IMR-90 (cell line): ENCODE measurements around the gene CFAP206. TPM values are rescaled to one million over a fixed set of nuclear protein-coding genes. Genes with fewer than 3 reads are reported as not detected.

Experiments
- ATAC-seq: fragments of 200-7000 bp; cut with Tn5 transposase; 2 replicates; pipeline ENCODE4 v1.9.1; 2020; ENCODE audit warnings: low read depth, mild to moderate bottlenecking, moderate library complexity
- BruUV-seq: library from RNA; stranded (reverse); fragments of 400-500 nt; replicated peaks from 2 replicates; lab custom pipeline; 2021; lab: Mats Ljungman, UMichigan
- CTCF ChIA-PET: fragments of 300-600 bp; formaldehyde crosslinking; extraction: SDS; loops from one replicate; lab custom pipeline; 2021; ENCODE audit warnings: antibody characterized with exemption; lab: Yijun Ruan, JAX
- POLR2A ChIA-PET: fragments of 300-600 bp; sonication (Branson Sonifier 250); formaldehyde crosslinking; loops from one replicate; lab custom pipeline; 2022; ENCODE audit warnings: antibody characterized with exemption; ENCODE audit not compliant: unreplicated experiment; lab: Charles Lee
- DNase-seq: peaks from one replicate; pipeline ENCODE4 v3.0.0; 2013
- H2AFZ ChIP-seq: replicated peaks from 2 replicates; pipeline ENCODE3; 2013; ENCODE audit warnings: low read length, mild to moderate bottlenecking; ENCODE audit not compliant: poor library complexity
- H2AK5ac ChIP-seq: 2 replicates; pipeline ENCODE4 v1.6.1; 2013; ENCODE audit warnings: low read depth, low read length, inconsistent platforms
- H2AK9ac ChIP-seq: replicated peaks from 2 replicates; pipeline ENCODE3; 2013; ENCODE audit warnings: mild to moderate bottlenecking, low read depth, low read length, moderate library complexity; ENCODE audit not compliant: poor library complexity
- H2BK120ac ChIP-seq: 2 replicates; pipeline ENCODE4 v1.6.1; 2013; ENCODE audit warnings: low read depth, low read length, inconsistent platforms
- H2BK15ac ChIP-seq: 3 replicates; pipeline ENCODE4 v1.6.1; 2013; ENCODE audit warnings: low read depth, low read length, inconsistent platforms
- H2BK20ac ChIP-seq: 2 replicates; pipeline ENCODE4 v1.6.1; 2013; ENCODE audit warnings: low read depth, mild to moderate bottlenecking, inconsistent platforms, low read length, moderate library complexity
- H2BK5ac ChIP-seq: 2 replicates; pipeline ENCODE4 v1.6.1; 2013; ENCODE audit warnings: mild to moderate bottlenecking, low read depth, low read length, inconsistent platforms; ENCODE audit not compliant: poor library complexity, severe bottlenecking
- H3K14ac ChIP-seq: replicated peaks from 2 replicates; pipeline ENCODE4 v1.6.1; 2013; ENCODE audit warnings: low read depth, low read length, inconsistent platforms
- H3K18ac ChIP-seq: 2 replicates; pipeline ENCODE4 v1.6.1; 2013; ENCODE audit warnings: low read depth, low read length, control low read depth
- H3K23ac ChIP-seq: 2 replicates; pipeline ENCODE4 v1.6.1; 2013; ENCODE audit warnings: low read depth, low read length, inconsistent platforms
- H3K27ac ChIP-seq: 2 replicates; pipeline ENCODE4 v1.5.1; 2013; ENCODE audit warnings: mild to moderate bottlenecking, control low read depth, low read length; ENCODE audit not compliant: insufficient read depth
- H3K27me3 ChIP-seq: 2 replicates; pipeline ENCODE4 v1.6.1; 2013; ENCODE audit warnings: low read length; ENCODE audit not compliant: control insufficient read depth, insufficient read depth
- H3K36me3 ChIP-seq: 2 replicates; pipeline ENCODE4 v1.6.1; 2013; ENCODE audit warnings: low read length, mixed read lengths; ENCODE audit not compliant: control insufficient read depth, insufficient read depth
- H3K4ac ChIP-seq: 2 replicates; pipeline ENCODE4 v1.6.1; 2013; ENCODE audit warnings: low read depth, low read length, inconsistent platforms
- H3K4me1 ChIP-seq: 2 replicates; pipeline ENCODE4 v1.6.1; 2013; ENCODE audit warnings: low read length, mixed read lengths; ENCODE audit not compliant: control insufficient read depth, insufficient read depth
- H3K4me2 ChIP-seq: 2 replicates; pipeline ENCODE4 v1.6.1; 2013; ENCODE audit warnings: low read depth, mild to moderate bottlenecking, control low read depth, low read length, moderate library complexity
- H3K4me3 ChIP-seq: 2 replicates; pipeline ENCODE4 v1.5.1; 2013; ENCODE audit warnings: low read depth, mild to moderate bottlenecking, control low read depth, low read length, moderate library complexity; ENCODE audit not compliant: insufficient read depth
- H3K56ac ChIP-seq: 2 replicates; pipeline ENCODE4 v1.6.1; 2013; ENCODE audit warnings: low read length, inconsistent platforms; ENCODE audit not compliant: insufficient read depth; ENCODE audit errors: extremely low read depth
- H3K79me1 ChIP-seq, 2 experiments: 2 replicates each; pipeline ENCODE4 v1.6.1; 2013; ENCODE audit warnings: low read length in 2 of 2, inconsistent platforms in 1 of 2, low read depth in 1 of 2
- H3K9ac ChIP-seq: 2 replicates; pipeline ENCODE4 v1.6.1; 2013; ENCODE audit warnings: low read depth, low read length, control low read depth
- H3K9me1 ChIP-seq: 2 replicates; pipeline ENCODE4 v1.6.1; 2013; ENCODE audit warnings: low read length, inconsistent platforms; ENCODE audit not compliant: insufficient read depth
- H3K9me3 ChIP-seq: 2 replicates; pipeline ENCODE4 v1.6.1; 2013; ENCODE audit warnings: low read length; ENCODE audit not compliant: control insufficient read depth, insufficient read depth
- H4K20me1 ChIP-seq: 2 replicates; pipeline ENCODE4 v1.6.1; 2013; ENCODE audit warnings: low read length, inconsistent platforms; ENCODE audit not compliant: insufficient read depth
- H4K5ac ChIP-seq: 2 replicates; pipeline ENCODE4 v1.6.1; 2013; ENCODE audit warnings: mild to moderate bottlenecking, low read depth, low read length, control low read depth
- H4K8ac ChIP-seq, 2 experiments: 2 replicates each; pipeline ENCODE4 v1.6.1; 2013; ENCODE audit warnings: low read depth in 2 of 2, low read length in 2 of 2, control low read depth in 1 of 2, inconsistent platforms in 1 of 2
- H4K91ac ChIP-seq: 2 replicates; pipeline ENCODE4 v1.6.1; 2013; ENCODE audit warnings: low read depth, low read length, inconsistent platforms; ENCODE audit not compliant: insufficient read depth
- BHLHE40 ChIP-seq: fragments of 150-350 bp; IDR thresholded peaks from 2 replicates; pipeline ENCODE4 v1.6.1; 2016; ENCODE audit warnings: mild to moderate bottlenecking, low read depth, low read length
- CEBPB ChIP-seq: IDR thresholded peaks from 2 replicates; pipeline ENCODE4 v1.6.1; 2012; ENCODE audit warnings: low read depth, low read length, improper control_type of control experiment
- CHD1 ChIP-seq: IDR thresholded peaks from 2 replicates; pipeline ENCODE4 v1.6.1; 2012; ENCODE audit warnings: low read depth, low read length, improper control_type of control experiment
- FOS ChIP-seq: fragments of 150-350 bp; IDR thresholded peaks from 2 replicates; pipeline ENCODE4 v1.6.1; 2016; ENCODE audit warnings: low read depth, low read length
- MAFK ChIP-seq: IDR thresholded peaks from 2 replicates; pipeline ENCODE4 v1.6.1; 2012; ENCODE audit warnings: low read depth, low read length, improper control_type of control experiment
- MAZ ChIP-seq: IDR thresholded peaks from 2 replicates; pipeline ENCODE4 v1.6.1; 2012; ENCODE audit warnings: low read depth, mild to moderate bottlenecking, low read length, improper control_type of control experiment, moderate library complexity, borderline replicate concordance
- MXI1 ChIP-seq: IDR thresholded peaks from 2 replicates; pipeline ENCODE4 v1.6.1; 2012; ENCODE audit warnings: low read depth, mild to moderate bottlenecking, low read length, moderate library complexity, borderline replicate concordance
- NFE2L2 ChIP-seq: fragments of 150-350 bp; IDR thresholded peaks from 2 replicates; pipeline ENCODE4 v1.6.1; 2016; ENCODE audit warnings: low read depth, mild to moderate bottlenecking, low read length
- POLR2A ChIP-seq: IDR thresholded peaks from 2 replicates; pipeline ENCODE4 v1.6.1; 2012; ENCODE audit warnings: mild to moderate bottlenecking, low read depth, low read length
- RAD21 ChIP-seq: IDR thresholded peaks from 2 replicates; pipeline ENCODE4 v1.6.1; 2012; ENCODE audit warnings: low read length, improper control_type of control experiment
- RCOR1 ChIP-seq: IDR thresholded peaks from 2 replicates; pipeline ENCODE4 v1.6.1; 2012; ENCODE audit warnings: mild to moderate bottlenecking, low read length, improper control_type of control experiment; ENCODE audit not compliant: insufficient replicate concordance
- RFX5 ChIP-seq: IDR thresholded peaks from 2 replicates; pipeline ENCODE4 v1.8.0; 2012; ENCODE audit warnings: low read depth, mild to moderate bottlenecking, low read length, moderate library complexity
- SMC3 ChIP-seq: fragments of 150-350 bp; IDR thresholded peaks from 2 replicates; pipeline ENCODE4 v1.6.1; 2016; ENCODE audit warnings: low read depth, mild to moderate bottlenecking, antibody characterized with exemption, low read length, moderate library complexity
- WGBS, 2 experiments: methylation state at CpG; one replicate each; pipeline versions ENCODE4 v1.1.5 to v1.1.7; 2013; ENCODE audit warnings: missing lambda C conversion rate in 2 of 2; ENCODE audit not compliant: insufficient read length in 1 of 2; ENCODE audit errors: extremely low coverage in 2 of 2; 5-methylcytosine and 5-hydroxymethylcytosine counted together
- dilution Hi-C: fragments of 300-500 bp; cut with HindIII; formaldehyde crosslinking; loops from one replicate; pipeline ENCODE4 v1.14.3; 2018; ENCODE audit warnings: low sequenced_read_pairs; ENCODE audit not compliant: unreplicated experiment
- in situ Hi-C: fragments of 300-500 bp; cut with MboI; formaldehyde crosslinking; loops from 3 replicates; pipeline ENCODE4 v1.14.3; 2019; ENCODE audit warnings: low sequenced_read_pairs, inconsistent platforms, mixed read lengths
- intact Hi-C: fragments of 100-400 bp; cut with micrococcal nuclease; formaldehyde crosslinking; loops from 2 replicates; pipeline ENCODE4 v1.10.0; 2022
- polyA plus RNA-seq, 3 experiments: library from polyadenylated mRNA; depleted of rRNA; stranded (reverse); fragments of >200 nt; gene quantifications; 2 replicates each; pipeline ENCODE4 v1.2.3, GENCODE V29; 2012; ENCODE audit warnings: low replicate concordance in 1 of 3
- total RNA-seq: library from RNA; depleted of rRNA; stranded (reverse); fragments of >200 nt; gene quantifications from 2 replicates; pipeline ENCODE4 v1.2.3, GENCODE V29; 2012
- TF ChIP-seq, protein P1 (sequence below): fragments of 150-350 bp; IDR thresholded peaks from 2 replicates; pipeline ENCODE4 v1.6.1; 2017; ENCODE audit warnings: mild to moderate bottlenecking, antibody characterized with exemption, low read length, low read depth
- TF ChIP-seq, protein P2 (sequence below): conservative IDR thresholded peaks from 2 replicates; pipeline ENCODE4 v1.5.1; 2012; ENCODE audit warnings: mild to moderate bottlenecking, low read depth, low read length, improper control_type of control experiment
- TF ChIP-seq, protein P3 (sequence below): fragments of 150-350 bp; IDR thresholded peaks from 2 replicates; pipeline ENCODE4 v1.6.1; 2016; ENCODE audit warnings: low read depth, mild to moderate bottlenecking, low read length, moderate library complexity, borderline replicate concordance

The CFAP206 gene
- total and polyA plus RNA-seq, 2 of the 4 experiments (the other 2 are of a cell fraction) = under 0.01 to 0.09 TPM

DNA sequence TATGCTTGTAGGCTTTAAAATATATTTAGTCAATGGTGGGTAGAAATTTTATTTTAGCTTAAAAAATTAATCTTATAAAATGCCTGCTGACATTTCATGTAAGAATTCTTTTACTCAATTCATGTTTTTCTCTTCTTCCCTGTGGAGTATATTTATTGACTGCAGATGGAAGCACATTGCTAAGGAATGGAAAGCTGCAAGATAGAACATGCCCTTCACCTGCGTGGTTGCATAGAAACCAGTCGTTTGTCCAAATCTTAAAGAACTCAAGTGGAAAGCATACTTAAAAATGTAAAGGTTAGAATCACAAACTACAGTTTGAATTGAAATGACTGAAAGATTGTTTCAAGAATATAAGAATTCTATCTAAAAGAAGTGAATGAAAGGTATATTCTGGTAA, 32.5 kb upstream of the CFAP206 start:
- in situ Hi-C loops = no loop called here
- BruUV-seq = no TSS peak
- Histone ChIP-seq H2BK20ac (no peak overlapping the region), H3K9ac (no peak overlapping the region), H3K23ac (no peak overlapping the region), H2AFZ (no peak overlapping the region), H3K79me1 (no peaks in the 10 kb centered on the region), H3K14ac (no peak overlapping the region), H2AK9ac (no peak overlapping the region), H2AK5ac (no peak overlapping the region), H3K4me3 (no peak overlapping the region), H3K56ac (no peak overlapping the region), H2BK5ac (no peak overlapping the region), H2BK120ac (no peak overlapping the region), H3K27ac (no peak overlapping the region), H3K9me3 (no peaks in the 10 kb centered on the region), H4K91ac (no peak overlapping the region), H3K4ac (no peak overlapping the region), H3K9me1 (no peaks in the 10 kb centered on the region), H4K5ac (no peak overlapping the region), H2BK15ac (no peak overlapping the region), H4K8ac (no peak overlapping the region), H4K20me1 (no peaks in the 10 kb centered on the region), H3K18ac (no peak overlapping the region), H3K36me3 (no peaks in the 10 kb centered on the region), H3K4me1 (no peaks in the 10 kb centered on the region), H3K4me2 (no peak overlapping the region), H3K27me3 (no peaks in the 10 kb centered on the region)
- WGBS, 2 experiments = no CpG with 5 or more reads among the region's 2 CpGs
- ATAC-seq (no peak), DNase-seq (no peak)
- POLR2A ChIA-PET = no interaction called here
- CTCF ChIA-PET = no interaction called here
- TF ChIP-seq RAD21 (no peak), CHD1 (no peak), RCOR1 (no peak), MAZ (no peak), BHLHE40 (no peak), CEBPB (no peak), SMC3 (no peak), RFX5 (no peak), MAFK (no peak), NFE2L2 (no peak), MXI1 (no peak), FOS (no peak), POLR2A (no peak)
- TF ChIP-seq, protein P1, sequence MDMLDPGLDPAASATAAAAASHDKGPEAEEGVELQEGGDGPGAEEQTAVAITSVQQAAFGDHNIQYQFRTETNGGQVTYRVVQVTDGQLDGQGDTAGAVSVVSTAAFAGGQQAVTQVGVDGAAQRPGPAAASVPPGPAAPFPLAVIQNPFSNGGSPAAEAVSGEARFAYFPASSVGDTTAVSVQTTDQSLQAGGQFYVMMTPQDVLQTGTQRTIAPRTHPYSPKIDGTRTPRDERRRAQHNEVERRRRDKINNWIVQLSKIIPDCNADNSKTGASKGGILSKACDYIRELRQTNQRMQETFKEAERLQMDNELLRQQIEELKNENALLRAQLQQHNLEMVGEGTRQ = no peak
- TF ChIP-seq, protein P2, sequence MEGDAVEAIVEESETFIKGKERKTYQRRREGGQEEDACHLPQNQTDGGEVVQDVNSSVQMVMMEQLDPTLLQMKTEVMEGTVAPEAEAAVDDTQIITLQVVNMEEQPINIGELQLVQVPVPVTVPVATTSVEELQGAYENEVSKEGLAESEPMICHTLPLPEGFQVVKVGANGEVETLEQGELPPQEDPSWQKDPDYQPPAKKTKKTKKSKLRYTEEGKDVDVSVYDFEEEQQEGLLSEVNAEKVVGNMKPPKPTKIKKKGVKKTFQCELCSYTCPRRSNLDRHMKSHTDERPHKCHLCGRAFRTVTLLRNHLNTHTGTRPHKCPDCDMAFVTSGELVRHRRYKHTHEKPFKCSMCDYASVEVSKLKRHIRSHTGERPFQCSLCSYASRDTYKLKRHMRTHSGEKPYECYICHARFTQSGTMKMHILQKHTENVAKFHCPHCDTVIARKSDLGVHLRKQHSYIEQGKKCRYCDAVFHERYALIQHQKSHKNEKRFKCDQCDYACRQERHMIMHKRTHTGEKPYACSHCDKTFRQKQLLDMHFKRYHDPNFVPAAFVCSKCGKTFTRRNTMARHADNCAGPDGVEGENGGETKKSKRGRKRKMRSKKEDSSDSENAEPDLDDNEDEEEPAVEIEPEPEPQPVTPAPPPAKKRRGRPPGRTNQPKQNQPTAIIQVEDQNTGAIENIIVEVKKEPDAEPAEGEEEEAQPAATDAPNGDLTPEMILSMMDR = no peak
- TF ChIP-seq, protein P3, sequence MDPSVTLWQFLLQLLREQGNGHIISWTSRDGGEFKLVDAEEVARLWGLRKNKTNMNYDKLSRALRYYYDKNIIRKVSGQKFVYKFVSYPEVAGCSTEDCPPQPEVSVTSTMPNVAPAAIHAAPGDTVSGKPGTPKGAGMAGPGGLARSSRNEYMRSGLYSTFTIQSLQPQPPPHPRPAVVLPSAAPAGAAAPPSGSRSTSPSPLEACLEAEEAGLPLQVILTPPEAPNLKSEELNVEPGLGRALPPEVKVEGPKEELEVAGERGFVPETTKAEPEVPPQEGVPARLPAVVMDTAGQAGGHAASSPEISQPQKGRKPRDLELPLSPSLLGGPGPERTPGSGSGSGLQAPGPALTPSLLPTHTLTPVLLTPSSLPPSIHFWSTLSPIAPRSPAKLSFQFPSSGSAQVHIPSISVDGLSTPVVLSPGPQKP = no peak
- dilution Hi-C loops = no loop called here
- intact Hi-C loops = no loop called here
